MG63 (cell line): ENCODE data around the gene FBXL19. TPM values are rescaled to one million over a fixed set of nuclear protein-coding genes. Genes with fewer than 3 reads are reported as not detected.

Experiments used
- DNase-seq: peaks from one replicate; pipeline ENCODE4 v3.0.0-alpha.2; 2020
- H3K27me3 ChIP-seq: fragments of 250-450 bp; sonication (Bioruptor Pico); 2 replicates; pipeline ENCODE4 v1.5.1; 2020; ENCODE audit warnings: mild to moderate bottlenecking, moderate library complexity
- H3K36me3 ChIP-seq: fragments of 250-450 bp; sonication (Bioruptor Pico); 2 replicates; pipeline ENCODE4 v1.5.1; 2020; ENCODE audit warnings: mild to moderate bottlenecking, moderate library complexity
- H3K4me3 ChIP-seq: fragments of 250-450 bp; sonication (Bioruptor Pico); 2 replicates; pipeline ENCODE4 v1.5.1; 2020; ENCODE audit warnings: mild to moderate bottlenecking, moderate library complexity
- H3K9me3 ChIP-seq: fragments of 250-450 bp; sonication (Bioruptor Pico); 2 replicates; pipeline ENCODE4 v1.5.1; 2020; ENCODE audit warnings: mild to moderate bottlenecking, moderate library complexity
- total RNA-seq: library from RNA; depleted of rRNA; stranded (reverse); fragments of >200 nt; shearing (Covaris generic); gene quantifications from 2 replicates; pipeline ENCODE4 v1.2.3, GENCODE V29; 2014; ENCODE audit warnings: low replicate concordance

FBXL19 gene
- total RNA-seq, 1 experiment from 2014 or later, result 31.2 TPM

DNA sequence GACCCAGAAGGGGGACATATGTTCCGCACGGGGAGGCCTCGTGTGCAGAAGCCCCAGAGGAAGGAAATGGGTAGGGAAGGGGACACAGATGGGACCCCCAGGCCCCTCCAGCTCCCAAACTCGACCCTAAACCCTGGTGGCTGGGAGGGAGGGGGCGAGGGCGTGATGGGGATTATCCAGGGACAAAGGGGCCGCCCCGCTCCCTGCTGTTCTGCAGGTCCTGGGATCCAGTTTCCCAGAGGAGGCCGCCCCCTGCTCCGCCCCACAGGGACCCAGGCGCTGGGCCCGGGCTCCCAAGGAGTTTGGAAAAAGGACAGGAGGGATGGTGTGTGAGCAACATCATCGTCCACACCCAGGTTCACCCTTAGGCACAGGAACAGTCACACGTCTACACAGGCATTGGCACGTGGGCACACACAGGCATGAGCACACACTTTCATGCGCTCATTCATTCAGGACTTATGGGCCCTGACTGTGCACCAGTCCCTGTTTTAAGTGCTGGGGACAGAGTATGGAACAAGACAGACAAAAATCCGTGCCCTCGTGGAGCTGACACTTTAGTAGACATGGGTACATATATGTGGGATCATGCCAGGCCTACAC, 12.8 kb upstream of the FBXL19 start:
- DNase-seq, result no peak
- no peak overlapping the region for H3K4me3 ChIP-seq
- no peaks in the 10 kb centered on the region for H3K27me3 ChIP-seq
- no peaks in the 10 kb centered on the region for H3K36me3 ChIP-seq
- no peaks in the 10 kb centered on the region for H3K9me3 ChIP-seq

DNA sequence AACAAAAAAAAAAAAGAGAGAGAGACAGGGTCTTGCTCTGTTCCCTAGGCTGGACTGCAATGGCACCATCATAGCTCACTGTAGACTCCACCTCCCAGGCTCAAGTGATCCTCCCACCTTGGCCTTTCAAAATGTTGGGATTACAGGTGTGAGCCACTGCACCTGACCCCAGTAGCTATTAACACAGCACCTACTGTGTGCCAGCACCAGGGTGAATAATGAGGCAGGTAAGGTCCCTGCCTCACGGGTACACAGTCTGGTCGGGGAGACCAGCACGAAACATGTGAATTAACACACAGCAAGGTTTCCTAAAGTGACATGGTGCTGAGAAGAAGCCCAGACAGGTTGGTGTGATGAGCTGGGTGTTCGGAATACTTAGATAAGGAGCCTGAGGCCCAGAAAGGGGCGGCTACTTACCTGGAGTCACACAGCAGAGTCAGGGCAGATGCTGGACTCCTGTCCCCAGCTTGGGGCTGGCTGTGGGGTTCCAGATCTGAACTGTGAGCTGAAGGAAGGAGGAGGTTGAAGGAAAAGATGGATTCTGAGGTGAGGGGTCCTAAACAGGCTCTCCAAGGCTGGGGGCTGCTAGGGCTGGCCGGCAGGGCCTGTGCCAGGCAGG, 10.5 kb upstream of the FBXL19 start:
- DNase-seq, result no peak
- H3K27me3 ChIP-seq, result no peaks in the 10 kb centered on the region
- H3K9me3 ChIP-seq, result no peaks in the 10 kb centered on the region
- no peak overlapping the region for H3K4me3 ChIP-seq
- no peaks in the 10 kb centered on the region for H3K36me3 ChIP-seq

DNA sequence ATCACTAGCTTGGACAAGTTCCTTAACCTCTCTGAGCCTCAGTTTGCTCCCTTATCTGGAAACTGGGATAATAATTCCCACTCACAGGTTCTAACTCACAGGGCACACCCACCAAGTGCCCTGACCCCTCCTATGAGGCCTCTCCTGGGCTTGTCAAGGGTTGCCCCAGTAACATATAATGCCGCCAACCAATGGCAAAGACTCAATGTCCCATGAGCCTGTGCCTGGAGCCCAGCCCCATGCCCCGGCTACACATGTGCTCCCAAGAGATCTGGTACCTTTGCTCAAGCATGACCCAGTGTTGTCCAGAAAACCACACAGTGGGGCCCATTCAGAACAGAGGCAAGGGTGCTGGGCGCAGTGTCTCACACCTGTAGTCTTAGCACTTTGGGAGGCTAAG, 8.5 kb upstream of the FBXL19 start:
- Histone ChIP-seq H3K4me3 (no peak overlapping the region), H3K9me3 (no peaks in the 10 kb centered on the region), H3K36me3 (no peaks in the 10 kb centered on the region), H3K27me3 (no peaks in the 10 kb centered on the region)
- no peak for DNase-seq

DNA sequence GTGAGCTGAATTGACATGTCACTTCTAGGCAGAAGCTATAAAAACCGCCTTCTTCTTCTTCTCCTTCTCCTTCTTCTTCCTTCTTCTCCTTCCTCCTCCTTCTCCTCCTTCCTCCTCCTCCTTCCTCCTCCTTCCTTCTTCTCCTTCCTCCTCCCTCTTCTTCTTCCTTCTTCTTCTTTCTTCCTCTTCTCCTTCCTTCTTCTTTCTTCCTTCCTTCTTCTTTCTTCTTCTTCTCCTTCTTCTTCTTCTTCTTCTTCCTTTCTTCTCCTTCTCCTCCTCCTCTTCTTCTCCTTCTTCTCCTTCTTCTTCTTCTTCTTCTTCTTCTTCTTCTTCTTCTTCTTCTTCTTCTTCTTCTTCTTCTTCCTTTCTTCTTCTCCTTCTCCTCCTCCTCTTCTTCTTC, 4.8 kb upstream of the FBXL19 start:
- peaks cover 15% of the 10 kb centered on the region for H3K36me3 ChIP-seq
- no peaks in the 10 kb centered on the region for H3K27me3 ChIP-seq
- H3K4me3 ChIP-seq, result no peak overlapping the region
- no peak for DNase-seq
- no peaks in the 10 kb centered on the region for H3K9me3 ChIP-seq

DNA sequence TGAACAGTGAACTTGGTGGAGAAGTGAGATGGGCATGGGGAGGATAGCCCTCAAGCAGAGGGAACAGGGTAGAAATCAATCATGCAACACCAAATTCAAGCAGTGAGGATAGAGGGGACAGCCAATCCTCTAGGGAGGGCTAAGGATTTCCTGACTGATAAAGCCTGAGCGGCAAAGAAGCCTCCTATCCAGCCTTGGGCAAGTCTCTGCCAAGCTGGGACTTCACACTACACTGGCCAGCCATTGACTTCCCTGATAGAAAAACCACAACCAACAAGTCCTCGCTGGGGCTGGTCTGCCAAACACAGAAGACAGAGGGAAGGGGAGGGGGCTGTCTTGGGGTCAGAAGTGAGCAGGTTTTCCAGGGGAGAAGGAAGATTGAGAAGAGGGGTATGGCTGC, 2.5 kb upstream of the FBXL19 start:
- Histone ChIP-seq H3K4me3 (no peak overlapping the region), H3K27me3 (no peaks in the 10 kb centered on the region), H3K36me3 (peaks cover 15% of the 10 kb centered on the region), H3K9me3 (no peaks in the 10 kb centered on the region)
- no peak for DNase-seq

DNA sequence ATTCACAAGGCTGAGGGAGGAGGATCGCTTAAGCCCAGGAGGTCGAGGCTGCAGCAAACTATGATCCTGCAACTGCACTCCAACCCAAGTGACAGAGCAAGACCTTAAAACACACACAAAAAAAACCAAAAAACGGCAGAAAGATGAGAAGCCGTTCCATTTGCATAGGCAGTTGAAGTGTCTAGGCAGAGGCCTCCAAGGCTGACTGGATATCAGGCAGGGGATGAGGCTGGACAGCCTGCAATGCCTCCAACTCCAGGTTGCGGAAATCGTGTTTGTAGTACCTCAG, 2.0 kb upstream of the FBXL19 start:
- H3K4me3 ChIP-seq, result peak overlapping the region; percentile 97
- DNase-seq, result no peak
- H3K27me3 ChIP-seq, result no peaks in the 10 kb centered on the region
- no peaks in the 10 kb centered on the region for H3K9me3 ChIP-seq
- H3K36me3 ChIP-seq, result peaks cover 19% of the 10 kb centered on the region

DNA sequence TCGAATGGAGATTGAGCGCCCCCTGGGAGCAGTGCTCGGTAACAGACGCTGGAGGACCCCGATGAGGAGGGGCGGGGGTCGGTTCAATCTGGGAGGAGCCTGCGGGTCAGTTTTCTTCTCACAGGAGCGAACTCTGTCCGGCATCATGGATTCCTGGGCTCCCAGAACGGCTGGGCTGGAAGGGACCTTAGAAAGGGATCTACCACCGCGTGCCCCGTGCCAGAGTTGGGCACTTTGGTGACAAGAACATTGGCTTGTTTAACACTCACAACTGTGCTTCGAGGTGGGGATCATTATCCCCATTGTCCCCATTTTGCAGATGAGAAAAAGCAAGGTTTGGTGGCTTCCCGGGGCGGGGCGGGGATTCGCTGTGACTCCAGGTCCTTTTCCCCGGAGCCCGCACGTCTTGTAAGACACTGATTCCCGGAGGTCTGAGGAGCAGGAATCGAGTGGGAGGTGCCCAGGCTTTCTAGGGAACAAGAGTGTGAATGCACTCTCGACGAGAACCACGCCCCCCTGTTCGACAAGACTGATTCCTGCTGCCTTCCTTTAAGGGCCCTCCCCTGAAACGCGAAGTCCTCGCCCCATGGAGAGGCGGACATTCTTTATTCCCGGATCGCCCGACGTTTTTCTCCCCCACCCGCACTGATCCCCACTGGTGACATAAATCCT, 1.5 kb upstream of the FBXL19 start:
- Histone ChIP-seq H3K9me3 (no peaks in the 10 kb centered on the region), H3K36me3 (peaks cover 24% of the 10 kb centered on the region), H3K4me3 (peak overlapping the region; percentile 97), H3K27me3 (no peaks in the 10 kb centered on the region)
- peak; percentile 85 for DNase-seq

DNA sequence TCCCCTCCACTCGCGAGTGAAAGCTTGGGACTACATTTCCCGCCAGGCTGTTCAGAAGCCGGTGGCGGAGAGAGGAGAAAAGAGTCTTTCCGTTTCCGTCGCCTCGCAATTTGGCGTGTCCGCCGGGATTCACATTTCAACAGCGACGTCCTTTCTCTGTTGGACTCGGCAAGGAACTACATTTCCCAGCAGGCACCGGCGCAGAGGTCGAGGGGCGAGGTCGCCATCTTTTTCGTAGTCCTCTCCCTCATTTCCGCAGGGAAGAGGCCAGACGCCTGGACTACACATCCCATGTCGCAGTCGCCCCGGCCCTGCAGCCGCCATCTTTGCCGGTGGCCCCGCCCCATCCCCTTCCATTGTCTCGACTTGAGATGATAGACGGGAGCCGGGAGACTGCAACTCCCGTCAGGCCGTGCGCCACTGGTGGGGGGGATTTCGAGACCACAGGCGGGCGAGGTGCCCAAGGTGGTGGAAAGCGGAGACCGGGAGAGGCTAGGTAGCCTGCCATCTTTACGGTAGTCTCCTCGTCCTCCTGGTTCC, 882 bp upstream of the FBXL19 start:
- Histone ChIP-seq H3K9me3 (no peaks in the 10 kb centered on the region), H3K4me3 (peak overlapping the region; percentile 97), H3K36me3 (peaks cover 24% of the 10 kb centered on the region), H3K27me3 (no peaks in the 10 kb centered on the region)
- DNase-seq, result peak; percentile 100

DNA sequence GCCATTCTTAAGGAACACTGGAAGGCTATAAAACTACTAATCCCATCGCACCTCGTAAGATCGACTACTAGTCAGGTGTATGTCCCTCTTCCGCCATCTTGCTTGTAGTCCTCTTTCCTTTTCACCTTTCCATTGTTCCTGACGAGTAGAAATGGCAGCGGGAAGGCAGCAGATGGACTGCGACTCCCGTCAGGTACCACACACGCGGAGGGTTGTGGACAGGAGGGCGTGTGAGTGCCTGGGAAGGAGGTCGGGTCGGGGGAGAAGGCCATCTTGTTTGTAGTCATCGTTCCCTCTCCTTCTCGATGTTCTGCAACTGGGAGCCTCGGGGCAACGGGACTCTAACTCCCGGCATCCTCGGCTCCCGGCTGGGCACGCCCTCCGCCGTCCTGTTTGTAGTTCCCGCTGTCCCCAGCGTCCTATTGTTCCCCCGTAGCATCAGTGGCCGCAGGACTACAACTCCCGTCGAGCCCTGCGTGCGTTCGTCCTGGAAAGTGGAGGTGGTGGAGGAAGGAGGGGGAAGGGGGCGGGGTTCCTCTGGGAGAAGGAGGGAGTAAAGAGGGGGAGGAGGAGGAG, 324 bp upstream of the FBXL19 start:
- Histone ChIP-seq H3K36me3 (peaks cover 24% of the 10 kb centered on the region), H3K27me3 (no peaks in the 10 kb centered on the region), H3K9me3 (no peaks in the 10 kb centered on the region), H3K4me3 (peak overlapping the region; percentile 97)
- DNase-seq, result peak; percentile 100

DNA sequence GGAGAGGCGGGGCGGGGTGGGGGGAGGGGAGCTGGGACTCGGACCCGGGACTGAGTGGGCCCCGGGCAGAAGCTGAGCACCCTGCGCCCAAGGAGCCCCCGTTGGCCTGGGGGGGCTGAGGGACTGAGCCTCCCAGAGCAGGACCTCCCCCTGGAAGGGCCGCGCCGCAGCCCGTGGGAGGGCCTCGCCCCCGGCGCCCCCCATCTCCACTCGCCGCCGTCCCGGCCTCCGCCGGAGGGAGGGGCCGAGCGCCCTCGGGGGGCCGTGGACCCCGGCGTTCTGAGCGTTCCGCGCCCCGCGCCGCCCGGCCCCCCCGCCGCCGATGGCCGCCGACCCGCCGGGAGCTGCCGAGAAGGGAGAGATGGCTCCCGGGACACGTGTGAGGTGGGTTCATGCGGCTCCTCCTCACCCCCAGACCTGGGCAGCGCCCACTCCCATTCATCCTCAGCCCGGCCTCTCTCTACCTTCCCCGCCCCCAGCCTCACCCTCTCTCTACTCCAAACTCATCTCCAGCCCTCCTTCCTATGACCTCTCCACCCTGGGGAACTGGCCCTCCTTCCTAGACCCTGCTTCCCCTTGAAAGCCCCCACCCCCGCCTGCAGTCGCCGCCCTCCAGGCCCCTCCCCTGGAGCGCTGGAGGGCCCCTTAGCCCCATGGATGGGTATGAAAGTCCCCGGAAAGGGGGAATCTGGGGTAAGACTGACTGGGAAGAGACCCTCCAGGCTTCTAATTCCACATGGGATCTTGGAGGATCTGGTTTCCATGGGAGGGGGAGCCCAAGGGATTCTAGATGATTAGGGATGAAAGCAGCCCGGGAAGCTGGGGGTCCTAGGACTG, 922 bp downstream of the FBXL19 start:
- Histone ChIP-seq H3K9me3 (no peaks in the 10 kb centered on the region), H3K4me3 (peak overlapping the region; percentile 97), H3K27me3 (no peaks in the 10 kb centered on the region), H3K36me3 (peaks cover 24% of the 10 kb centered on the region)
- DNase-seq, result peak; percentile 22

DNA sequence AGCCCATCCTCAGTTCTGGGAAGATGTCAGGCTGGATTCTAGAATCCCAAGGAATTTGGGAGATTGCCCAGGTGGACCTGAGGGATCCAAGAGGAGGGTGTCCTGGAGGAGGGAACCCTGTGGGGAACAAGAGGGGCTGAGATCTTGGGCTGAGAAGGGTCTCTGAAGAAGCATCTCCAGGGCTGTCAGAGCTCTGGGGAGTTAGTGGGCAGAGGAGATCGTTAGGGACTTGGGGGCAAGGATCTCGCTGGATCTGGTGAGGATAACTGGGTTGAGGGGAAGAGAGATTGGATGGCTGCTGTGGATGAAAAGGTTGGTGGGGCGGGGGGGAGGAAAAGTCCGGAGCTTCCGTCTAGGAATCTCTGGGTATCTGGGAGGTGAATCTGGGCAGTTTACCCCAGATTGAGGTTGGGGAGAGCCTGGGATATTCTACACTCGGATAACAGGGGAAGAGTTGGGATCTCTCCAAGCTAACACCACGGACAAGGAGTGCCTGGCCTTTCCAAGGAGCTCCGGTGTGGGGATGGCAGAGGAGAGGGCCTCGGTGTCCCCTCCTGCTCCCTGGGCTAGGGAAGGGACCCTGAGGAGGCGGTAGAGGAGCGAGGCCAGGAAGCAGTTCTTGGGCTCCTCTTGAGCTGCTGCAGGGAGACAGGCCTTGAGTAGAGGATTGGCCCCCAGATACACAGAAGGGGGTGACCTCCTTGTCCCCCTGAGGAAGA, 1.7 kb downstream of the FBXL19 start:
- no peaks in the 10 kb centered on the region for H3K27me3 ChIP-seq
- H3K4me3 ChIP-seq, result peak overlapping the region; percentile 97
- peaks cover 28% of the 10 kb centered on the region for H3K36me3 ChIP-seq
- H3K9me3 ChIP-seq, result no peaks in the 10 kb centered on the region
- DNase-seq, result no peak

DNA sequence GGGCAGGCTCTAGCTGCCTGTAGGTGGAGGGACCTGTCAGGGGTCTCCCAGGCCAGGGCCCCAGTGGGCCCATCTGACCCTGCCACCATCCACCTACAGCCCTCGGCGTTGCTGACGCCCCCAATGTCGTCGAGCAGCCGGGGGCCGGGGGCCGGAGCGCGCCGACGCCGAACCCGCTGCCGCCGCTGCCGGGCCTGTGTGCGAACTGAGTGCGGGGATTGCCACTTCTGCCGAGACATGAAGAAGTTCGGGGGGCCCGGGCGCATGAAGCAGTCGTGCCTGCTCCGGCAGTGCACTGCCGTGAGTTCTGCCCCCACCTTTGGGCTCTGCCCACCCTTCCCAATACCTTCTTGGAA, 2.2 kb downstream of the FBXL19 start:
- peaks cover 26% of the 10 kb centered on the region for H3K36me3 ChIP-seq
- no peak for DNase-seq
- no peak overlapping the region for H3K4me3 ChIP-seq
- H3K27me3 ChIP-seq, result no peaks in the 10 kb centered on the region
- H3K9me3 ChIP-seq, result no peaks in the 10 kb centered on the region

DNA sequence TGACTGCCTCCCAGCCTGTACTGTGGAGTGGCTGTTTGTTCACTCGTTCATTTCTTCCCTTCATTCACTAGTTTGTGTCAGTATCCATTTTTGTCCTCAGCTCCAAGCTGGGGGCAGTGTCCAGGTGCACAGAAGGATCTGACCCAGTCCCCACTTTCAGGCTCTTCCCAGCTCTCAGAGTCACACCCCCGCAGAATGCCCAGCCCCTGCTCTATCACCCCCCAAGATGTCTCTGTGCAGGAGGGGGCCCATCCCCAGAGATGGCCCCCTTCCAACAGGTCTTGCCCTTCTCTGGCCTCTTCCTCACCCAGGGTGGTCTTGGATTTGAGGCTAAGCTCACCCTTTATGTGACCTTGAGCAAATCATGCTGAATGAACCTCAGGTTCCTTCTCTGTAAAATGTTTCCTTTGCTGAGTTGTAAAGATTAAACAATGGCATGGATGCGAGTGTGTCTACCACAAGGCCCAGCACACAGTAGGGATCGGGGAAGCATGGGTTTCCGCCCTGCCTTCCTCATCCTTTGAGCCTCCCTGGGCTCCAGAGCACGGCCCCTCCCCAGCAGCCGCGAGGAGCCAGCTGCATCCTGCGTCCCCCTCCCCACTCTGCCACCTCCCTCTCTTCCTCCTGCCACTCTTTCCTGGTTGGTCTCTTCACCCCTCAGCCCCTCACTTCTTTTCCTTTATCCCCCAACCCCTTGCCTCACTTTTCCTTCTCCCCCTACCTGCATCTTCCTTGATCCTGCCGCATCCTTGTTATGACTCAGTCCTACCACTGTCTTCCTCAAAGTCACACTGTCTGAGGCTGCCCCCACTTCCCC, 2.8 kb downstream of the FBXL19 start:
- Histone ChIP-seq H3K27me3 (no peaks in the 10 kb centered on the region), H3K9me3 (no peaks in the 10 kb centered on the region), H3K36me3 (peaks cover 26% of the 10 kb centered on the region), H3K4me3 (no peak overlapping the region)
- no peak for DNase-seq

DNA sequence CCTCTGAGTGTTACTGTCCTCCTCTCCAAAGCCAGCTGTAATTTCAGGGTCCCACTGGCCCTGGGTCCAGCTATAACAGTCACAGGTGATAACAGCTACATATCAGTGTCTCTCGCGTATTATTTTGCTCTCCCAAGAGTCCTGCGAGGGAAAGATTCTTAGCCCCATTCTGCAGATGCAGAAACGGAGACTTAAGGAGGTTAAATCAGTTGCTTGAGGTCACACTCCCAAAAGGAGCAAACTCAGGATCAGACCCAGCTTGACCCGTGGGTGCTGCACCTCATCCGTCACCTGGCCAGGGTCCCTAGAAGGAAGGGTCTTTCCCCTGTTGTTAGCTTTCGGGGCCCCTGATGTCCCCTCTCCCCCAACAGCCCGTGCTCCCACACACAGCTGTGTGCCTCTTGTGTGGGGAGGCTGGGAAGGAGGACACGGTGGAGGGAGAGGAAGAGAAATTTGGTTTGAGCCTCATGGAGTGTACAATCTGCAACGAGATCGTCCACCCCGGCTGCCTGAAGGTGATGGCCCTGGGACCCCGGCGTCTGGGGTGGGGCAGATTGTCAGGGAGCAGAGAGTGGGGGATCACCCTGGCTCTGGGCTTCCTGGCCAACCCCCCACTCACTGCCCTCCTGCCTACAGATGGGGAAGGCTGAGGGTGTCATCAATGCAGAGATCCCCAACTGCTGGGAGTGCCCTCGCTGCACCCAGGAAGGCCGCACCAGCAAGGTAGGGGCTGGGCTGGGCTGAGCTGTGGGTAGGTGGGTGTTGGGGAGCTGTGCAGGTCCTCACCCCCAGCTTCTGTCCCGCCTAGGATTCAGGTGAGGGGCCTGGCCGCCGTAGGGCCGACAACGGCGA, 3.8 kb downstream of the FBXL19 start:
- H3K4me3 ChIP-seq, result no peak overlapping the region
- no peak for DNase-seq
- H3K9me3 ChIP-seq, result no peaks in the 10 kb centered on the region

More for the DNA sequence above, 3.8 kb downstream of the FBXL19 start:
- no peaks in the 10 kb centered on the region for H3K27me3 ChIP-seq
- H3K36me3 ChIP-seq, result peaks cover 29% of the 10 kb centered on the region
